Progenitor cell of endocrine pancreas (in vitro differentiated cells): ENCODE measurements around the gene UTP20. TPM values are rescaled to one million over a fixed set of nuclear protein-coding genes. Genes with fewer than 3 reads are reported as not detected.

Source experiments
- DNase-seq: peaks from one replicate; pipeline ENCODE4 v3.0.0; 2021; ENCODE audit warnings: low spot score; ENCODE audit not compliant: unreplicated experiment
- H3K27ac Mint-ChIP-seq: 2 replicates; pipeline ENCODE4 v1.8.0; 2021; ENCODE audit warnings: mild to moderate bottlenecking, moderate library complexity, mixed read lengths
- H3K27me3 Mint-ChIP-seq: 2 replicates; pipeline ENCODE4 v1.8.0; 2021; ENCODE audit warnings: mixed read lengths
- H3K36me3 Mint-ChIP-seq: 2 replicates; pipeline ENCODE4 v1.8.0; 2022; ENCODE audit warnings: mixed read lengths; ENCODE audit not compliant: insufficient read depth
- H3K4me1 Mint-ChIP-seq: 2 replicates; pipeline ENCODE4 v1.8.0; 2021; ENCODE audit warnings: low read depth, mixed read lengths
- H3K4me3 Mint-ChIP-seq: 2 replicates; pipeline ENCODE4 v1.8.0; 2021; ENCODE audit warnings: low read depth, mild to moderate bottlenecking, moderate library complexity, mixed read lengths
- H3K9me3 Mint-ChIP-seq: 2 replicates; pipeline ENCODE4 v1.8.0; 2021; ENCODE audit warnings: low read depth, mixed read lengths
- total RNA-seq: library from RNA; stranded (reverse); gene quantifications from 2 replicates; pipeline ENCODE4 v1.2.1, GENCODE V29; 2021
- TF ChIP-seq, protein P1 (sequence below): fragments of 200-600 bp; sonication (generic); IDR thresholded peaks from one replicate; pipeline ENCODE4 v1.5.0; 2021; ENCODE audit warnings: antibody characterized with exemption, mild to moderate bottlenecking; ENCODE audit not compliant: unreplicated experiment

Gene UTP20
- total RNA-seq, 1 donor from 2014 or later = 16.3 TPM

DNA sequence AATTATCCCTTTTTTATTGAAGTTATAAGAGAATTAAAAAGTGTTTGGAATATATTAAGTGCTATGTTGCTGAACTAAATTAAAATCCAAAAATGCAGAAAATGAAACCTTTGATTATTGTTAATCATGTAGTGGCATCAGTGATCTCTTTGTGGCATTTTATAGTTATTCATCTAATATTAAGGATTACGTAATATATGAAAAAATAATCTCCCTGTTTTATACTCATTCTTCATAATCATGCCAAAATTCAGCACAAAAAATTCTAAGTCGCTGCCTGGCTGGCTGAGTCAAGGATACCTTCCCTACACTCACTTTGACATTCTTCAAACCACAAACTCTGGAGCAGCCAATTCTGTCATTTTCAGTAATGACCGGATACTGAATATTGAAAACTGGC, 64.0 kb downstream of the UTP20 start:
- H3K9me3 Mint-ChIP-seq = peaks cover 5% of the 10 kb centered on the region
- no peak overlapping the region for H3K4me3 Mint-ChIP-seq
- no peaks in the 10 kb centered on the region for H3K27me3 Mint-ChIP-seq
- TF ChIP-seq, protein P1, sequence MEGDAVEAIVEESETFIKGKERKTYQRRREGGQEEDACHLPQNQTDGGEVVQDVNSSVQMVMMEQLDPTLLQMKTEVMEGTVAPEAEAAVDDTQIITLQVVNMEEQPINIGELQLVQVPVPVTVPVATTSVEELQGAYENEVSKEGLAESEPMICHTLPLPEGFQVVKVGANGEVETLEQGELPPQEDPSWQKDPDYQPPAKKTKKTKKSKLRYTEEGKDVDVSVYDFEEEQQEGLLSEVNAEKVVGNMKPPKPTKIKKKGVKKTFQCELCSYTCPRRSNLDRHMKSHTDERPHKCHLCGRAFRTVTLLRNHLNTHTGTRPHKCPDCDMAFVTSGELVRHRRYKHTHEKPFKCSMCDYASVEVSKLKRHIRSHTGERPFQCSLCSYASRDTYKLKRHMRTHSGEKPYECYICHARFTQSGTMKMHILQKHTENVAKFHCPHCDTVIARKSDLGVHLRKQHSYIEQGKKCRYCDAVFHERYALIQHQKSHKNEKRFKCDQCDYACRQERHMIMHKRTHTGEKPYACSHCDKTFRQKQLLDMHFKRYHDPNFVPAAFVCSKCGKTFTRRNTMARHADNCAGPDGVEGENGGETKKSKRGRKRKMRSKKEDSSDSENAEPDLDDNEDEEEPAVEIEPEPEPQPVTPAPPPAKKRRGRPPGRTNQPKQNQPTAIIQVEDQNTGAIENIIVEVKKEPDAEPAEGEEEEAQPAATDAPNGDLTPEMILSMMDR = no peak
- peaks cover 32% of the 10 kb centered on the region for H3K36me3 Mint-ChIP-seq
- no peaks in the 10 kb centered on the region for H3K4me1 Mint-ChIP-seq
- no peak for DNase-seq
- no peak overlapping the region for H3K27ac Mint-ChIP-seq

DNA sequence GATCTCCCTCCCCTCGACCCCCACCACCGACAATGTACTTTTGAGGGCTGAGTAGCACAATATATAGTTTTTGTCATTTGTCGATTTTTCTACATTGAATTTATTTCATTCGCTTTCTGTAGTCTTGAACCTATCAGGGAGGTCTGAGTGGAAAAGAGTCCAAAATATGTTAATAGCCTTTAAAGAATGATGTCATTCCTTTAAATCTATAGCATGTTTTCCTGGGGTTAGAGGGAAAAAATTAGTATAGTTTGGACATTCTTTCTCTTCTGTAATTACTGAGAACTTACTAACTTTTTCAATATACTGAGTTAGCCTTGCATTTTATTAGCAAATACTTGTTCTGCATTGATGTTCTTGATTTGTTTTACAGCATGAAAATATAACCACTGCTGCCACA, 71.8 kb downstream of the UTP20 start:
- Mint-ChIP-seq H3K27ac (no peak overlapping the region), H3K36me3 (peaks cover 33% of the 10 kb centered on the region), H3K4me3 (no peak overlapping the region), H3K27me3 (no peaks in the 10 kb centered on the region), H3K9me3 (peaks cover 12% of the 10 kb centered on the region), H3K4me1 (no peaks in the 10 kb centered on the region)
- no peak for DNase-seq
- TF ChIP-seq, protein P1 = no peak

DNA sequence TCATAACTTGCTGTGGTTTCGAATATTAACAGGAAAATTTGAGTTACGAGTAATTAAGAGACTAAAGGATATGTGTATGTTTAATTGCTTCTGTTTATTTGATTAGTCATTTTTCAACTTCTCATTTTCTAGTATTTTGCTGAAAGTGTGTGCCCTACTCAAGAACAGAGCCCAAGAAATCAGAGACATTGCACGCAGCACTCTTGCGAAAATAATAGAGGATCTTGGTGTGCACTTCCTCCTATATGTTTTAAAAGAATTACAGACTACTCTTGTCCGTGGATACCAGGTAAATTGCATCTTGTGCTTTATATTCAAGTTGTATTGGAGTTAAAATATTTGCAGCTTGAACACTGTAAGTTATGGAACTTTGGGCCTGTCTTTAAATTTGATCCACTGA, 76.9 kb downstream of the UTP20 start:
- Mint-ChIP-seq H3K9me3 (no peaks in the 10 kb centered on the region), H3K4me3 (no peak overlapping the region), H3K4me1 (no peaks in the 10 kb centered on the region), H3K27ac (no peak overlapping the region), H3K27me3 (no peaks in the 10 kb centered on the region), H3K36me3 (peaks cover 2% of the 10 kb centered on the region)
- TF ChIP-seq, protein P1 = no peak
- DNase-seq = no peak

DNA sequence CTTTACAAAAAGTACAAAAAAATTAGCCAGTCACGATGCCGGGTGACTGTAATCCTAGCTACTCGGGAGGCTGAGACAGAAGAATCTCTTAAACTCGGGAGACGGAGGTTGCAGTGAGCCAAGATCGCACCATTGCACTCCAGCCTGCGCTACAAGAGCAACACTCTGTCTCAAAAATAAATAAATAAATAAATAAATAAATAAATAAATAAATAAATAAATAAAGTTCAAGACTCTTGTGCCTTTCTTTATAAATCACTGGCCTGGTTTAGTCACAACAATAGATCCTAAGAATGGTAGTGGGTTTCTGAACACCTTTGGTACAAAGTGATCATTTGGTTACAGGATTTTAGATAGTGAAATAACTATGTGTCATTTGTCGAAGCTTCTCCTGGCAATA, 81.5 kb downstream of the UTP20 start:
- Mint-ChIP-seq H3K27ac (no peak overlapping the region), H3K4me3 (no peak overlapping the region), H3K4me1 (no peaks in the 10 kb centered on the region), H3K27me3 (no peaks in the 10 kb centered on the region), H3K36me3 (peaks cover 8% of the 10 kb centered on the region), H3K9me3 (no peaks in the 10 kb centered on the region)
- DNase-seq = no peak
- TF ChIP-seq, protein P1 = no peak

DNA sequence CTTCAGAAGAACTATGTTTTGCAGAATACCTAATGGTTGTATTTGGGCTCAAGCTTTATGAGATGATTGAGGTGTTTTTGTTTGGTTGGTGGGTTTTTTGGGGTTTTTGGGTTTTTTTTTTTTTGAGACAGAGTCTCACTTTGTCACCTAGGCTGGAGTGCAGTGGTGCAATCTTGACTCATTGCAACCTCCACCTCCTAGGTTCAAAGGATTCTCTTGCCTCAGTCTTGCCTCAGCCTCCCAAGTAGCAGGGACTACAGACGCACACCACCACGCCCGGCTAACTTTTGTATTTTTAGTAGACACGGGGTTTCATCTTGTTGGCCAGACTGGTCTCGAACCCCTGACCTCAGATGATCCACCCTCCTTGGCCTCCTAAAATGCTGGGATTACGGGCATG, 88.1 kb downstream of the UTP20 start:
- TF ChIP-seq, protein P1 = no peak
- Mint-ChIP-seq H3K9me3 (no peaks in the 10 kb centered on the region), H3K4me1 (no peaks in the 10 kb centered on the region), H3K4me3 (no peak overlapping the region), H3K36me3 (peaks cover 23% of the 10 kb centered on the region), H3K27ac (no peak overlapping the region), H3K27me3 (no peaks in the 10 kb centered on the region)
- DNase-seq = no peak
